ENCODE results near the gene KRTAP6-2. TPM values are rescaled to one million over a fixed set of nuclear protein-coding genes. Genes with fewer than 3 reads are reported as not detected.

KRTAP6-2 gene
- total RNA-seq, 1 experiment from 2014 or later: not detected

DNA sequence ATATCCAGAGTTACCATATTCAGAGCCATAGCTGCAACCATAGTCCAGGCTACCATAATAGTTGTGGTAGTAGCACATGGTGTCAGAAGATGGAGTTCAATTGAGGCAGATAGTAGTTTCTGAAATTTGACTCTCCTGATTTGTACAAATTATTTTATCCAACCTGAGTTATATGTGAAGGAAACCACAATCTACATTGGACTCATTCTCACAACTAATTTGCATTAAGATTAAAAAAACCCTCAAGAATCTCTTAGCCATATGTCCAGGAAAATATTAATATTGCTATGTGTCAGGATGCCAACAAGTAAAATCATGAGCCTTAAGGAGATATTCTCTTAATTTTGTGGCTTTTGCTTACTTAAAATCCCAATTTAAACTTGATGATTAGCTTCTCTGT is 8.4 kb downstream of the KRTAP6-2 start, which contains the start of gene KRTAP22-2:
Gene KRTAP22-2 (minus strand): TSS at position 101 of the 400 bp plus-strand sequence.
- Histone ChIP-seq H3K9me3 (ENCODE audit: low read depth, low read length, poor library complexity, severe bottlenecking) (no peaks in the 10 kb centered on the region), H3K36me3 (ENCODE audit: insufficient read depth, low read length, poor library complexity, severe bottlenecking) (no peaks in the 10 kb centered on the region), H3K27me3 (replicated peaks; ENCODE audit: insufficient read depth, low read depth, low read length, poor library complexity) (no peaks in the 10 kb centered on the region), H3K4me1 (ENCODE audit: insufficient read depth, low read length, poor library complexity, severe bottlenecking) (no peaks in the 10 kb centered on the region), H3K27ac (ENCODE audit: low read depth, low read length, poor library complexity, severe bottlenecking) (no peak within 1 kb of the TSS), H3K4me3 (ENCODE audit: low read depth, low read length, poor library complexity, severe bottlenecking) (no peak within 1 kb of the TSS)
- DNase-seq (ENCODE audit: low spot score): no peak
- ChIA-PET CTCF (no interaction called here), POLR2A (ENCODE audit: low non-redundant PET) (no interaction called here)
- no TSS peak for BruUV-seq (replicated peaks)
- intact Hi-C loops (cut with micrococcal nuclease; ENCODE audit: unreplicated experiment): no loop called here
- no peak for TF ChIP-seq EZH2 (IDR thresholded peaks at IDR 0.05; ENCODE audit: borderline replicate concordance, low read depth, low read length, poor library complexity, severe bottlenecking)
- TF ChIP-seq, protein P1, sequence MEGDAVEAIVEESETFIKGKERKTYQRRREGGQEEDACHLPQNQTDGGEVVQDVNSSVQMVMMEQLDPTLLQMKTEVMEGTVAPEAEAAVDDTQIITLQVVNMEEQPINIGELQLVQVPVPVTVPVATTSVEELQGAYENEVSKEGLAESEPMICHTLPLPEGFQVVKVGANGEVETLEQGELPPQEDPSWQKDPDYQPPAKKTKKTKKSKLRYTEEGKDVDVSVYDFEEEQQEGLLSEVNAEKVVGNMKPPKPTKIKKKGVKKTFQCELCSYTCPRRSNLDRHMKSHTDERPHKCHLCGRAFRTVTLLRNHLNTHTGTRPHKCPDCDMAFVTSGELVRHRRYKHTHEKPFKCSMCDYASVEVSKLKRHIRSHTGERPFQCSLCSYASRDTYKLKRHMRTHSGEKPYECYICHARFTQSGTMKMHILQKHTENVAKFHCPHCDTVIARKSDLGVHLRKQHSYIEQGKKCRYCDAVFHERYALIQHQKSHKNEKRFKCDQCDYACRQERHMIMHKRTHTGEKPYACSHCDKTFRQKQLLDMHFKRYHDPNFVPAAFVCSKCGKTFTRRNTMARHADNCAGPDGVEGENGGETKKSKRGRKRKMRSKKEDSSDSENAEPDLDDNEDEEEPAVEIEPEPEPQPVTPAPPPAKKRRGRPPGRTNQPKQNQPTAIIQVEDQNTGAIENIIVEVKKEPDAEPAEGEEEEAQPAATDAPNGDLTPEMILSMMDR (conservative IDR thresholded peaks at IDR 0.05; ENCODE audit: low read depth, low read length): no peak

DNA sequence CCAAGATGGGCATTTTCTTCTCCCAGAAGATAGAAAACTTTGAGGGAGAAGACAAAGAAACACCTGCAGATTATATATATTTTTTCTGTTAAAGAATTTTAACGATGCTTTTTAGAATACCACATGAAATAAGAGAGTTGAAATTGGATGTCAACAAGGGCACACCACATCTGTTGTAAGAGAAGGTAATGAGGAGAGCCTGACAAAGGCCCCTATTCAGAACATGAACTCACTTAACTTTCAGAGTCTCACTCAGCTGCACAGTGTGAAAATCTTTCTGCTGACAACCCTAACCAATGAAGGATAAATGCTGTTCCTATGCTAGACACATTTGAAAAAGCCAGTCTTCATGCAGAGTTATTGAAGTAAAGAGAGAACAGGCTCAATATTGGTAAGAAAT is 15.8 kb downstream of the KRTAP6-2 start:
- H3K27me3 ChIP-seq (replicated peaks; ENCODE audit: insufficient read depth, low read depth, low read length, poor library complexity): peaks cover 3% of the 10 kb centered on the region
- intact Hi-C loops (cut with micrococcal nuclease; ENCODE audit: unreplicated experiment): no loop called here
- ChIA-PET POLR2A (ENCODE audit: low non-redundant PET) (no interaction called here), CTCF (interaction anchor here (0.6 kb wide), 1 partner anchor 13 kb away, joined by 3 read pairs; no protein-coding TSS in a partner anchor)
- DNase-seq (ENCODE audit: low spot score): no peak
- no peak for TF ChIP-seq EZH2 (IDR thresholded peaks at IDR 0.05; ENCODE audit: borderline replicate concordance, low read depth, low read length, poor library complexity, severe bottlenecking)
- TF ChIP-seq, protein P1 (conservative IDR thresholded peaks at IDR 0.05; ENCODE audit: low read depth, low read length): no peak
- no peak overlapping the region for H3K4me3 ChIP-seq (ENCODE audit: low read depth, low read length, poor library complexity, severe bottlenecking)
- H3K9me3 ChIP-seq (ENCODE audit: low read depth, low read length, poor library complexity, severe bottlenecking): peaks cover 4% of the 10 kb centered on the region
- H3K4me1 ChIP-seq (ENCODE audit: insufficient read depth, low read length, poor library complexity, severe bottlenecking): no peaks in the 10 kb centered on the region
- no peaks in the 10 kb centered on the region for H3K36me3 ChIP-seq (ENCODE audit: insufficient read depth, low read length, poor library complexity, severe bottlenecking)
- H3K27ac ChIP-seq (ENCODE audit: low read depth, low read length, poor library complexity, severe bottlenecking): no peak overlapping the region
- no TSS peak for BruUV-seq (replicated peaks)

DNA sequence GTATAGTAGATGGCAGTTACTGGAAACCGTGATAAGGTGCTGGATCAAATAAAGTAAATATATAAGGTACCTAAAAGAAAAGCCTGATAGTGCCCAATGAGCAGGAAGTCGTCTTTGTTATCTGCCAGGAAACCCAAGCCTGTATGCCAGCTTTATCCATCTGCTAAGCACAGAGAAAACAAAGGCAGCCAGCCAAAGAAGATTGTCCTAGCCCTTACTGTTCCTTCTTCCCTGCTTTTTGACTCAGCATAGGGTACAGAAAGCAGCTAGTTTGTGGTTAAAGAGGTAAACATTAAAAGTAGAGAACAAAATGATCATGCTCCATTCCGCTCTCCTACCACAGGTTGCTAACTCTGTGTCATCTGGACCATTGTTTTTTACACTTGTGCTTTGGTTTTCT is 18.6 kb downstream of the KRTAP6-2 start:
- ChIA-PET POLR2A (ENCODE audit: low non-redundant PET) (no interaction called here), CTCF (no interaction called here)
- Histone ChIP-seq H3K4me1 (ENCODE audit: insufficient read depth, low read length, poor library complexity, severe bottlenecking) (no peaks in the 10 kb centered on the region), H3K9me3 (ENCODE audit: low read depth, low read length, poor library complexity, severe bottlenecking) (peaks cover 4% of the 10 kb centered on the region), H3K27me3 (replicated peaks; ENCODE audit: insufficient read depth, low read depth, low read length, poor library complexity) (peaks cover 3% of the 10 kb centered on the region), H3K36me3 (ENCODE audit: insufficient read depth, low read length, poor library complexity, severe bottlenecking) (no peaks in the 10 kb centered on the region), H3K27ac (ENCODE audit: low read depth, low read length, poor library complexity, severe bottlenecking) (no peak overlapping the region), H3K4me3 (ENCODE audit: low read depth, low read length, poor library complexity, severe bottlenecking) (no peak overlapping the region)
- DNase-seq (ENCODE audit: low spot score): no peak
- no peak for TF ChIP-seq EZH2 (IDR thresholded peaks at IDR 0.05; ENCODE audit: borderline replicate concordance, low read depth, low read length, poor library complexity, severe bottlenecking)
- TF ChIP-seq, protein P1 (conservative IDR thresholded peaks at IDR 0.05; ENCODE audit: low read depth, low read length): no peak
- intact Hi-C loops (cut with micrococcal nuclease; ENCODE audit: unreplicated experiment): no loop called here
- BruUV-seq (replicated peaks): no TSS peak

Measured in A673 (cell line).